Activated CD8-positive, alpha-beta T cell treated with anti-CD3 and anti-CD28 coated beads for 36 hours (primary cell): ENCODE measurements around the gene PTPN2. TPM values are rescaled to one million over a fixed set of nuclear protein-coding genes. Genes with fewer than 3 reads are reported as not detected.

Experiments
- ATAC-seq: fragments of 200-7000 bp; cut with Tn5 transposase; one replicate; pipeline ENCODE4 v1.10.0; 2021; ENCODE audit warnings: mild to moderate bottlenecking, moderate library complexity
- CTCF ChIA-PET: fragments of 350-600 bp; sonication (Branson Sonifier 250); formaldehyde crosslinking; loops from one replicate; lab custom pipeline; 2021; ENCODE audit warnings: antibody characterized with exemption; lab: Charles Lee
- POLR2A ChIA-PET: fragments of 350-600 bp; sonication (Branson Sonifier 250); formaldehyde crosslinking; loops from one replicate; lab custom pipeline; 2021; ENCODE audit warnings: antibody characterized with exemption; lab: Charles Lee
- DNase-seq: peaks from one replicate; pipeline ENCODE4 v3.0.0-alpha.2; 2020
- H3K27ac Mint-ChIP-seq: one replicate; pipeline ENCODE4 v1.8.0; 2021; ENCODE audit warnings: mild to moderate bottlenecking, mixed read lengths
- H3K27me3 Mint-ChIP-seq: one replicate; pipeline ENCODE4 v1.8.0; 2021; ENCODE audit warnings: mixed read lengths
- H3K36me3 Mint-ChIP-seq: one replicate; pipeline ENCODE4 v1.8.0; 2021; ENCODE audit warnings: low read depth, mixed read lengths
- H3K4me1 Mint-ChIP-seq: one replicate; pipeline ENCODE4 v1.8.0; 2021; ENCODE audit warnings: low read depth, mixed read lengths
- H3K4me3 Mint-ChIP-seq: one replicate; pipeline ENCODE4 v1.8.0; 2021; ENCODE audit warnings: mild to moderate bottlenecking, moderate library complexity, mixed read lengths
- H3K9me3 Mint-ChIP-seq: one replicate; pipeline ENCODE4 v1.8.0; 2021; ENCODE audit warnings: mixed read lengths
- CTCF ChIP-seq: fragments of 200-600 bp; IDR thresholded peaks from one replicate; pipeline ENCODE4 v1.8.0; 2022; ENCODE audit warnings: antibody characterized with exemption, mild to moderate bottlenecking
- intact Hi-C: fragments of 100-400 bp; cut with micrococcal nuclease; formaldehyde crosslinking; loops from one replicate; pipeline ENCODE4 v1.10.0; 2022
- total RNA-seq, 2 experiments: library from RNA; stranded (reverse); gene quantifications; one replicate each; pipeline ENCODE4 v1.2.3, GENCODE V29; 2021

Gene PTPN2
- total RNA-seq, 2 experiments from 2014 or later: 50.8 to 55.8 TPM

- Mint-ChIP-seq H3K4me3 (peak overlapping the region; percentile 86), H3K4me1 (peaks cover 37% of the 10 kb centered on the region), H3K27ac (no peak overlapping the region), H3K36me3 (peaks cover 5% of the 10 kb centered on the region), H3K27me3 (no peaks in the 10 kb centered on the region), H3K9me3 (no peaks in the 10 kb centered on the region)
- ChIA-PET CTCF (interaction anchor here (0.6 to 6.6 kb wide), 13 partner anchors 8 to 274 kb away, joined by 3 to 25 read pairs (median 3); no protein-coding TSS in a partner anchor), POLR2A (interaction anchor here (0.6 to 4.3 kb wide), 6 partner anchors 26 to 109 kb away, joined by 3 to 16 read pairs (median 5); partner anchors contain the start of gene CEP192)
- TF ChIP-seq CTCF: no peak
- no peak for DNase-seq
- intact Hi-C loops: no loop called here
- ATAC-seq: no peak
These were observed 1.5 kb upstream of the PTPN2 start for GRCh38 chr18:12885500-12885899.

- Mint-ChIP-seq H3K27me3 (no peaks in the 10 kb centered on the region), H3K4me3 (peak overlapping the region; percentile 86), H3K36me3 (peaks cover 5% of the 10 kb centered on the region), H3K27ac (peak overlapping the region; percentile 92), H3K9me3 (no peaks in the 10 kb centered on the region), H3K4me1 (peaks cover 45% of the 10 kb centered on the region)
- ChIA-PET POLR2A (interaction anchor here (0.6 to 4.3 kb wide), 10 partner anchors 21 to 182 kb away, joined by 3 to 16 read pairs (median 4); partner anchors contain the start of genes CEP192, CEP76, PSMG2 and SEH1L), CTCF (interaction anchor here (0.8 to 6.6 kb wide), 10 partner anchors 9 to 275 kb away, joined by 3 to 25 read pairs (median 3); no protein-coding TSS in a partner anchor)
- no peak for ATAC-seq
- intact Hi-C loops: loop anchor here (5.0 kb wide), 1 partner anchor 42 kb away; no protein-coding TSS in a partner anchor
- no peak for TF ChIP-seq CTCF
- no peak for DNase-seq
These were observed 628 bp upstream of the PTPN2 start for GRCh38 chr18:12884406-12885323.

- Mint-ChIP-seq H3K27me3 (no peaks in the 10 kb centered on the region), H3K4me3 (peak overlapping the region; percentile 86), H3K36me3 (peaks cover 7% of the 10 kb centered on the region), H3K27ac (peak overlapping the region; percentile 86), H3K9me3 (no peaks in the 10 kb centered on the region), H3K4me1 (peaks cover 55% of the 10 kb centered on the region)
- CTCF ChIA-PET: interaction anchor here (0.8 to 6.6 kb wide), 6 partner anchors 10 to 158 kb away, joined by 3 to 25 read pairs (median 8); no protein-coding TSS in a partner anchor
- TF ChIP-seq CTCF: no peak
- POLR2A ChIA-PET: interaction anchor here (0.5 to 4.3 kb wide), 14 partner anchors 11 to 181 kb away, joined by 3 to 16 read pairs (median 5); partner anchors contain the start of genes CEP192, CEP76, PSMG2 and SEH1L
- DNase-seq (no peak), ATAC-seq (no peak)
- intact Hi-C loops: loop anchor here (5.0 kb wide), 1 partner anchor 41 kb away; no protein-coding TSS in a partner anchor
These were observed 709 bp downstream of the PTPN2 start for GRCh38 chr18:12883372-12883683.

- TF ChIP-seq CTCF: no peak
- H3K9me3 Mint-ChIP-seq: no peaks in the 10 kb centered on the region
- H3K27me3 Mint-ChIP-seq: no peaks in the 10 kb centered on the region
- ATAC-seq: no peak
- POLR2A ChIA-PET: interaction anchor here (0.5 to 4.3 kb wide), 11 partner anchors 11 to 180 kb away, joined by 3 to 16 read pairs (median 5); partner anchors contain the start of genes CEP192, CEP76 and PSMG2
- H3K4me1 Mint-ChIP-seq: peaks cover 55% of the 10 kb centered on the region
- peaks cover 7% of the 10 kb centered on the region for H3K36me3 Mint-ChIP-seq
- H3K27ac Mint-ChIP-seq: peak overlapping the region; percentile 86
- CTCF ChIA-PET: interaction anchor here (1.0 to 6.6 kb wide), 5 partner anchors 11 to 157 kb away, joined by 3 to 25 read pairs (median 11); no protein-coding TSS in a partner anchor
- intact Hi-C loops: loop anchor here (5.0 kb wide), 1 partner anchor 40 kb away; no protein-coding TSS in a partner anchor
- DNase-seq: peak; percentile 35
- H3K4me3 Mint-ChIP-seq: peak overlapping the region; percentile 86
These were observed 1.3 kb downstream of the PTPN2 start for GRCh38 chr18:12882453-12883371.
